Kidney epithelial cell (primary cell): Measurements from ENCODE around the gene CCT5. TPM values are rescaled to one million over a fixed set of nuclear protein-coding genes. Genes with fewer than 3 reads are reported as not detected.

Source experiments
- DNase-seq: peaks from one replicate; pipeline ENCODE4 v3.0.0-alpha.2; 2010; ENCODE audit warnings: low read depth
- H3K27me3 ChIP-seq: 2 replicates; pipeline ENCODE4 v1.6.0; 2011; ENCODE audit warnings: low read length; ENCODE audit not compliant: control insufficient read depth, insufficient read depth
- H3K36me3 ChIP-seq: 2 replicates; pipeline ENCODE4 v1.5.1; 2011; ENCODE audit warnings: low read length; ENCODE audit not compliant: control insufficient read depth, insufficient read depth
- H3K4me3 ChIP-seq: 2 replicates; pipeline ENCODE4 v1.5.1; 2011; ENCODE audit warnings: low read depth, mild to moderate bottlenecking, control low read depth, low read length
- total RNA-seq: library from RNA; depleted of rRNA; stranded (reverse); fragments of >200 nt; gene quantifications from 2 replicates; pipeline ENCODE4 v1.2.3, GENCODE V29; 2015
- TF ChIP-seq, protein P1 (sequence below): IDR thresholded peaks from 2 replicates; pipeline ENCODE4 v1.5.1; 2011; ENCODE audit warnings: mild to moderate bottlenecking, moderate library complexity, low read length, control low read depth, inconsistent platforms; ENCODE audit not compliant: insufficient read depth, poor library complexity, severe bottlenecking

CCT5 gene
- total RNA-seq, 1 donor from 2014 or later: 506 TPM

DNA sequence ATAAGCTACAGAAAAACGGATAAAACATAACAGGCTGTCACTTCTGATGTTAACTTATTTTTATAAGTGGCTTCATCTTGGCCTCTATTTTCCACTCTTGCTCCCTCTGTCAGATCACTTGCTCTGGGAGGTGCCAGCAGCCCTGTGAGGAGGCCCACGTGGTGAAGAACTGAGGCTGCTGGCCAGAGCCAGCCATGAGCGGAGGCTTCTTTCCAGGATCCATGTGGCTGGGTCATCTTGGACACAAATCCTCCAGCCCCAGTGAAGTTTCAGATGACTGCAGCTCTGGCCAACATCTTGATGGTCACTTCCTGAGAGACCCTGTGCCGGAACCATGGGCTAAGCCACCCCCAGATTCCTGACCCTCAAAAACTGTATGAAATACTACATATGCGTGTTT is 65.1 kb downstream of the CCT5 start:
- Histone ChIP-seq H3K27me3 (no peaks in the 10 kb centered on the region), H3K36me3 (no peaks in the 10 kb centered on the region), H3K4me3 (no peak overlapping the region)
- DNase-seq: no peak
- TF ChIP-seq, protein P1, sequence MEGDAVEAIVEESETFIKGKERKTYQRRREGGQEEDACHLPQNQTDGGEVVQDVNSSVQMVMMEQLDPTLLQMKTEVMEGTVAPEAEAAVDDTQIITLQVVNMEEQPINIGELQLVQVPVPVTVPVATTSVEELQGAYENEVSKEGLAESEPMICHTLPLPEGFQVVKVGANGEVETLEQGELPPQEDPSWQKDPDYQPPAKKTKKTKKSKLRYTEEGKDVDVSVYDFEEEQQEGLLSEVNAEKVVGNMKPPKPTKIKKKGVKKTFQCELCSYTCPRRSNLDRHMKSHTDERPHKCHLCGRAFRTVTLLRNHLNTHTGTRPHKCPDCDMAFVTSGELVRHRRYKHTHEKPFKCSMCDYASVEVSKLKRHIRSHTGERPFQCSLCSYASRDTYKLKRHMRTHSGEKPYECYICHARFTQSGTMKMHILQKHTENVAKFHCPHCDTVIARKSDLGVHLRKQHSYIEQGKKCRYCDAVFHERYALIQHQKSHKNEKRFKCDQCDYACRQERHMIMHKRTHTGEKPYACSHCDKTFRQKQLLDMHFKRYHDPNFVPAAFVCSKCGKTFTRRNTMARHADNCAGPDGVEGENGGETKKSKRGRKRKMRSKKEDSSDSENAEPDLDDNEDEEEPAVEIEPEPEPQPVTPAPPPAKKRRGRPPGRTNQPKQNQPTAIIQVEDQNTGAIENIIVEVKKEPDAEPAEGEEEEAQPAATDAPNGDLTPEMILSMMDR: no peak

Other genes with a start within 250 kb of the CCT5 start
- 16.9 and 51.2 TPM in 2 replicates for gene ATPSCKMT, start 392 bp upstream of the CCT5 start, total RNA-seq
- 7.7 and 7.8 TPM in 2 replicates for gene CMBL, start 57.6 kb downstream of the CCT5 start, total RNA-seq
- gene MARCHF6, start 103.4 kb downstream of the CCT5 start, total RNA-seq: 40.7 and 47.1 TPM in 2 replicates
- gene ROPN1L, start 191.6 kb downstream of the CCT5 start, total RNA-seq: 0.21 TPM in 1 of 2 replicates, not detected in the other